Keratinocyte (primary cell): ENCODE measurements around the gene DRD2.

Experiments
- EZH2 ChIP-seq: IDR thresholded peaks from one replicate; pipeline ENCODE4 v1.6.1; 2012; ENCODE audit warnings: inconsistent platforms, mild to moderate bottlenecking, low read length, moderate library complexity
- TF ChIP-seq, protein P1 (sequence below), 3 experiments: IDR thresholded peaks in 1 of 3; conservative IDR thresholded peaks in 1 of 3; optimal IDR thresholded peaks in 1 of 3; 2 replicates in 2 of 3; 3 replicates in 1 of 3; pipeline versions ENCODE3 to v1.5.1; 2011; ENCODE audit warnings: low read length in 3 of 3, mild to moderate bottlenecking in 3 of 3, moderate library complexity in 2 of 3, control low read depth in 1 of 3, inconsistent platforms in 1 of 3; ENCODE audit not compliant: insufficient read depth in 2 of 3; ENCODE audit errors: extremely low read depth in 1 of 3

DNA sequence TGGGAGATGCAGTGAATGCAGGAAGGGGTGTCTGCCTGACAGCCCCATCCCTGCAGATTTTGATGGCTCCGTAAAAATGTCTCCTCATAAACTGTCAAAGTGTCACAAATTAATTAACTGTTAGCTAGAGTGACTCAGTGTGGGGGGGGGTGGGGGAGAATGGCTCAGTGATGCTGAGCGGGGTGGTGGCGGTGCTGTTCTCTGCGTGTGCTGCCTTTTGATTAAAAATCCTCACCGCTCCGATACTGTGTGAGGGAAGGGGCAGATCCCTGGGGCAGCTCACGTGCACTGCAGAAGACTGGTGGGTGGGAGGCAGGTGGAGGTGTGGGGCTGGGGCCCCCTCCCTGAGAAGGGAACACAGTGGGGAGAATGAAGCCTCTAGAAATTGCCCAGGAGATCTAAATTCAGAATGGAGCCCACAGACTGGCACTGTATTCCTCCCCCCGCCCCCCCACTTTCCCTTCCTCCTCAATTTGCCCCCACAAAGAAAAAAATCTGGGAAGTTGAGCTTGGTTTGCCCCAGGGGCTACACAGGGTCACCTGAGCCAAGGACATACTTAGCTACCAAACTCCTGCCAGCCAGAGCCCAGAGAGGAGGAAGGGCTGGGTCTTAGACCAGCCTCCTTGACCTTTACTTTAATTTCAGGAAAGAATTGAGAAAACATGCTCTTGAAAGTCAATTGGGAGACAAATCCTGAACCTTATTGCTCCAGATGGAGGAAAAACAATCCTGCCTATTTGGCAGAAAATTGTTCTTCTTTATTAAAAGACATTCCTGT lies 39.8 kb downstream of the DRD2 start:
- TF ChIP-seq, protein P1, sequence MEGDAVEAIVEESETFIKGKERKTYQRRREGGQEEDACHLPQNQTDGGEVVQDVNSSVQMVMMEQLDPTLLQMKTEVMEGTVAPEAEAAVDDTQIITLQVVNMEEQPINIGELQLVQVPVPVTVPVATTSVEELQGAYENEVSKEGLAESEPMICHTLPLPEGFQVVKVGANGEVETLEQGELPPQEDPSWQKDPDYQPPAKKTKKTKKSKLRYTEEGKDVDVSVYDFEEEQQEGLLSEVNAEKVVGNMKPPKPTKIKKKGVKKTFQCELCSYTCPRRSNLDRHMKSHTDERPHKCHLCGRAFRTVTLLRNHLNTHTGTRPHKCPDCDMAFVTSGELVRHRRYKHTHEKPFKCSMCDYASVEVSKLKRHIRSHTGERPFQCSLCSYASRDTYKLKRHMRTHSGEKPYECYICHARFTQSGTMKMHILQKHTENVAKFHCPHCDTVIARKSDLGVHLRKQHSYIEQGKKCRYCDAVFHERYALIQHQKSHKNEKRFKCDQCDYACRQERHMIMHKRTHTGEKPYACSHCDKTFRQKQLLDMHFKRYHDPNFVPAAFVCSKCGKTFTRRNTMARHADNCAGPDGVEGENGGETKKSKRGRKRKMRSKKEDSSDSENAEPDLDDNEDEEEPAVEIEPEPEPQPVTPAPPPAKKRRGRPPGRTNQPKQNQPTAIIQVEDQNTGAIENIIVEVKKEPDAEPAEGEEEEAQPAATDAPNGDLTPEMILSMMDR (optimal IDR thresholded peaks at IDR 0.05 in 1 of 3, IDR thresholded peaks at IDR 0.05 in 1 of 3, conservative IDR thresholded peaks at IDR 0.05 in 1 of 3; ENCODE audit: extremely low read depth in 1 of 3, insufficient read depth in 2 of 3, low read length in 3 of 3): no peak
- no peak for TF ChIP-seq EZH2
